MCF 10A (cell line): ENCODE data around the gene SELENOV. TPM values are rescaled to one million over a fixed set of nuclear protein-coding genes. Genes with fewer than 3 reads are reported as not detected.

Experiments
- BruUV-seq: library from RNA; stranded (reverse); fragments of 400-500 nt; replicated peaks from 2 replicates; lab custom pipeline; 2021; lab: Mats Ljungman, UMichigan
- CTCF ChIA-PET: fragments of 300-600 bp; sonication (Branson Sonifier 250); formaldehyde crosslinking; extraction: SDS; loops from one replicate; lab custom pipeline; 2021; ENCODE audit warnings: antibody characterized with exemption, inconsistent platforms; lab: Yijun Ruan, JAX
- POLR2A ChIA-PET: fragments of 300-600, 350-650 bp; sonication (Branson Sonifier 250); formaldehyde crosslinking; extraction: SDS; loops from one replicate; lab custom pipeline; 2020; ENCODE audit warnings: antibody characterized with exemption, inconsistent platforms; lab: Yijun Ruan, JAX
- DNase-seq: peaks from one replicate; pipeline ENCODE4 v3.0.0-alpha.2; 2018; ENCODE audit not compliant: unreplicated experiment
- H3K27ac Mint-ChIP-seq: one replicate; pipeline ENCODE4 v1.8.0; 2022; ENCODE audit warnings: mild to moderate bottlenecking, low read depth, mixed read lengths; ENCODE audit not compliant: unreplicated experiment
- H3K27me3 Mint-ChIP-seq: one replicate; pipeline ENCODE4 v1.8.0; 2022; ENCODE audit warnings: mixed read lengths; ENCODE audit not compliant: insufficient read depth, unreplicated experiment
- H3K36me3 Mint-ChIP-seq: one replicate; pipeline ENCODE4 v1.8.0; 2022; ENCODE audit warnings: mild to moderate bottlenecking, moderate library complexity, mixed read lengths; ENCODE audit not compliant: insufficient read depth, unreplicated experiment
- H3K4me1 Mint-ChIP-seq: one replicate; pipeline ENCODE4 v1.8.0; 2022; ENCODE audit warnings: mixed read lengths; ENCODE audit not compliant: insufficient read depth, unreplicated experiment
- H3K4me3 Mint-ChIP-seq: one replicate; pipeline ENCODE4 v1.8.0; 2022; ENCODE audit warnings: mild to moderate bottlenecking, moderate library complexity, mixed read lengths; ENCODE audit not compliant: unreplicated experiment
- H3K9me3 Mint-ChIP-seq: one replicate; pipeline ENCODE4 v1.8.0; 2022; ENCODE audit warnings: mixed read lengths; ENCODE audit not compliant: unreplicated experiment
- intact Hi-C: fragments of 100-400 bp; cut with micrococcal nuclease; formaldehyde crosslinking; loops from 2 replicates; pipeline ENCODE4 v1.14.1; 2022
- total RNA-seq: library from RNA; stranded (reverse); gene quantifications from 2 replicates; pipeline ENCODE4 v1.2.3, GENCODE V29; 2022
- TF ChIP-seq, protein P1 (sequence below): fragments of 200-600 bp; IDR thresholded peaks from one replicate; pipeline ENCODE4 v1.8.0; 2022; ENCODE audit warnings: antibody characterized with exemption, mild to moderate bottlenecking; ENCODE audit not compliant: unreplicated experiment

The SELENOV gene
- total RNA-seq, 1 experiment from 2014 or later: not detected

- DNase-seq: no peak
- BruUV-seq: no TSS peak
- H3K27me3 Mint-ChIP-seq: peaks cover 20% of the 10 kb centered on the region
- ChIA-PET POLR2A (no interaction called here), CTCF (interaction anchor here (0.9 to 1.2 kb wide), 3 partner anchors 12 to 25 kb away, joined by 3 to 7 read pairs (median 3); partner anchors contain the start of gene EID2B)
- intact Hi-C loops: no loop called here
- TF ChIP-seq, protein P1, sequence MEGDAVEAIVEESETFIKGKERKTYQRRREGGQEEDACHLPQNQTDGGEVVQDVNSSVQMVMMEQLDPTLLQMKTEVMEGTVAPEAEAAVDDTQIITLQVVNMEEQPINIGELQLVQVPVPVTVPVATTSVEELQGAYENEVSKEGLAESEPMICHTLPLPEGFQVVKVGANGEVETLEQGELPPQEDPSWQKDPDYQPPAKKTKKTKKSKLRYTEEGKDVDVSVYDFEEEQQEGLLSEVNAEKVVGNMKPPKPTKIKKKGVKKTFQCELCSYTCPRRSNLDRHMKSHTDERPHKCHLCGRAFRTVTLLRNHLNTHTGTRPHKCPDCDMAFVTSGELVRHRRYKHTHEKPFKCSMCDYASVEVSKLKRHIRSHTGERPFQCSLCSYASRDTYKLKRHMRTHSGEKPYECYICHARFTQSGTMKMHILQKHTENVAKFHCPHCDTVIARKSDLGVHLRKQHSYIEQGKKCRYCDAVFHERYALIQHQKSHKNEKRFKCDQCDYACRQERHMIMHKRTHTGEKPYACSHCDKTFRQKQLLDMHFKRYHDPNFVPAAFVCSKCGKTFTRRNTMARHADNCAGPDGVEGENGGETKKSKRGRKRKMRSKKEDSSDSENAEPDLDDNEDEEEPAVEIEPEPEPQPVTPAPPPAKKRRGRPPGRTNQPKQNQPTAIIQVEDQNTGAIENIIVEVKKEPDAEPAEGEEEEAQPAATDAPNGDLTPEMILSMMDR: no peak
- no peak overlapping the region for H3K27ac Mint-ChIP-seq
- H3K4me3 Mint-ChIP-seq: no peak overlapping the region
- no peaks in the 10 kb centered on the region for H3K36me3 Mint-ChIP-seq
- no peaks in the 10 kb centered on the region for H3K9me3 Mint-ChIP-seq
- peaks cover 4% of the 10 kb centered on the region for H3K4me1 Mint-ChIP-seq
These were observed 5.9 kb downstream of the SELENOV start for GRCh38 chr19:39520541-39521484.

DNA sequence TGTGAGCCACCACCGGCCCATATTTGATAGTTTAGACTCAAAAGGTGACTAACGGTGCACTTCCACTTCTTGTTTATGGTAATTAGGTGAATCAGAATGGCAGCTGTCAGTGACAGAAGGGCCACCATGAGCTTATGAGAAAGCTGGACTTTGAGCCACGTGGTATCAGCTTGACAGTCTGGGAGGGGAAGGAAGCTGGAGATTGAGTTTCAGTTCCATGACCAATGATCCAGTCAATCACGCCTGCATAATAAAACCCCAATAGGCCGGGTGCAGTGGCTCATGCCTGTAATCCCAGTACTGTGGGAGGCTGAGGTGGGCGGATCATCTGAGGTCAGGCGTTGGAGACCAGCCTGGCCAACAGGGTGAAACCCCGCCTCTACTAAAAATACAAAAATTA lies 9.6 kb downstream of the SELENOV start:
- POLR2A ChIA-PET: no interaction called here
- BruUV-seq: no TSS peak

GRCh38 chr19:39525205-39525604 lies 10.3 kb downstream of the SELENOV start:
- TF ChIP-seq, protein P1: no peak
- Mint-ChIP-seq H3K9me3 (no peaks in the 10 kb centered on the region), H3K27me3 (no peaks in the 10 kb centered on the region), H3K4me1 (no peaks in the 10 kb centered on the region), H3K36me3 (peaks cover 24% of the 10 kb centered on the region), H3K27ac (no peak overlapping the region), H3K4me3 (no peak overlapping the region)
- intact Hi-C loops: no loop called here
- DNase-seq: no peak
- POLR2A ChIA-PET: interaction anchor here (1.1 kb wide), 1 partner anchor 134 kb away, joined by 3 read pairs; the partner anchor contains the start of gene MED29
- CTCF ChIA-PET: interaction anchor here (0.7 to 3.3 kb wide), 3 partner anchors 8 to 320 kb away, joined by 5 to 18 read pairs (median 11); partner anchors contain the start of gene EID2B
- BruUV-seq: no TSS peak

More for the DNA sequence above, 9.6 kb downstream of the SELENOV start:
- Mint-ChIP-seq H3K9me3 (no peaks in the 10 kb centered on the region), H3K36me3 (peaks cover 23% of the 10 kb centered on the region), H3K4me1 (no peaks in the 10 kb centered on the region), H3K27me3 (no peaks in the 10 kb centered on the region), H3K27ac (no peak overlapping the region), H3K4me3 (no peak overlapping the region)
- DNase-seq: no peak
- CTCF ChIA-PET: interaction anchor here (2.1 to 3.3 kb wide), 2 partner anchors 9 to 50 kb away, joined by 11 to 18 read pairs; partner anchors contain the start of gene EID2B
- TF ChIP-seq, protein P1: no peak
- intact Hi-C loops: no loop called here

DNA sequence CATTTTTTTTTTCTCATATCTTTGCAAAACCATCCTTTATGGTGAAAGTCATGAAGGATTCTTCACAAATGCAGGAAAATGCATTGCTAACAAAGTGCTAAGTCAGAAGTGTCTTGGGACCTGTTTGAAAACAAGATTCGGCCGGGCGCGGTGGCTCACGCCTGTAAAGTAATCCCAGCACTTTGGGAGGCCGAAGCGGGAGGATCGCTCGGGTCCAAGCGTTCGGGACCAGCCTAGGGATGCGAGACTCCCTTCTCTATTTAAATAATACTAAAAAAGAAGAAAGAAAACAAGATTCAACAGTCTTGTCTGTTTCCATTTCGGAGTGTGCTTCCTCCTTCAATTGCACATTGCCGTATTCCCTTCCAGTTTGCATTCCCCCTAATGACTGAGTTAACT lies 16.9 kb downstream of the SELENOV start:
- no peak for DNase-seq
- Mint-ChIP-seq H3K36me3 (peaks cover 39% of the 10 kb centered on the region), H3K27ac (peak overlapping the region; percentile 79), H3K9me3 (no peaks in the 10 kb centered on the region), H3K4me1 (peaks cover 5% of the 10 kb centered on the region), H3K4me3 (peak overlapping the region; percentile 81), H3K27me3 (no peaks in the 10 kb centered on the region)
- TF ChIP-seq, protein P1: no peak
- no TSS peak for BruUV-seq
- intact Hi-C loops: loop anchor here (1.0 to 10.0 kb wide), 4 partner anchors 58 to 407 kb away; partner anchors contain the start of gene PAK4
- POLR2A ChIA-PET: interaction anchor here (0.6 to 3.6 kb wide), 10 partner anchors 19 to 233 kb away, joined by 3 to 21 read pairs (median 5); partner anchors contain the start of genes MED29, PAF1, RPS16 and SUPT5H
- CTCF ChIA-PET: interaction anchor here (0.7 to 3.5 kb wide), 12 partner anchors 12 to 277 kb away, joined by 3 to 51 read pairs (median 6); partner anchors contain the start of gene SUPT5H
